NCI-H2171 (cell line): ENCODE measurements around the gene PAQR4.
"Not testable (repeated sequence)": the region's sequence is repeated elsewhere in the genome, so short reads cannot be mapped to it uniquely, and the experiment has no call there.

Source experiments
- DNase-seq: peaks from one replicate; lab custom pipeline; 2025; lab: John Stamatoyannopoulos, UW

PAQR4 gene

GRCh38 chr16:2968738-2969544 lies at the start of gene PAQR4:
TSS of gene PAQR4 (plus strand) at chr16:2969348. CDS start at chr16:2969675, 327 bp downstream.
- DNase-seq: peak; percentile 87

GRCh38 chr16:2919511-2920255 lies 49.5 kb upstream of the PAQR4 start:
- DNase-seq: peak; percentile 56

GRCh38 chr16:2923481-2923880 lies 45.7 kb upstream of the PAQR4 start:
- no peak for DNase-seq

GRCh38 chr16:2924901-2925755 lies 44.0 kb upstream of the PAQR4 start:
- peak; percentile 47 for DNase-seq

GRCh38 chr16:2925951-2926649 lies 43.0 kb upstream of the PAQR4 start:
- DNase-seq: no peak

- DNase-seq: no peak
These were observed 42.5 kb upstream of the PAQR4 start for GRCh38 chr16:2926650-2926999.

- DNase-seq: peak; percentile 84
These were observed 42.0 kb upstream of the PAQR4 start for GRCh38 chr16:2927010-2927646.

GRCh38 chr16:2928151-2928550 lies 41.0 kb upstream of the PAQR4 start:
- not testable (repeated sequence) for DNase-seq

GRCh38 chr16:2928796-2929195 lies 40.4 kb upstream of the PAQR4 start:
- DNase-seq: no peak

GRCh38 chr16:2929693-2930092 lies 39.5 kb upstream of the PAQR4 start:
- no peak for DNase-seq

GRCh38 chr16:2930236-2930635 lies 38.9 kb upstream of the PAQR4 start:
- DNase-seq: no peak

- DNase-seq: not testable (repeated sequence)
These were observed 37.8 kb upstream of the PAQR4 start for GRCh38 chr16:2931231-2931914.

GRCh38 chr16:2933136-2933535 lies 36.0 kb upstream of the PAQR4 start:
- no peak for DNase-seq

GRCh38 chr16:2933701-2934100 lies 35.4 kb upstream of the PAQR4 start:
- DNase-seq: no peak

- DNase-seq: no peak
These were observed 34.7 kb upstream of the PAQR4 start for GRCh38 chr16:2934450-2934849.

GRCh38 chr16:2936436-2937011 lies 32.6 kb upstream of the PAQR4 start:
- DNase-seq: no peak

GRCh38 chr16:2937170-2937569 lies 32.0 kb upstream of the PAQR4 start:
- no peak for DNase-seq

GRCh38 chr16:2938206-2938605 lies 30.9 kb upstream of the PAQR4 start:
- no peak for DNase-seq

- no peak for DNase-seq
These were observed 29.2 kb upstream of the PAQR4 start for GRCh38 chr16:2939968-2940367.

GRCh38 chr16:2942045-2942444 lies 27.1 kb upstream of the PAQR4 start:
- DNase-seq: no peak
